Measurements from ENCODE around the gene RAB3GAP1. TPM values are rescaled to one million over a fixed set of nuclear protein-coding genes. Genes with fewer than 3 reads are reported as not detected.
"Not testable (repeated sequence)": the region's sequence is repeated elsewhere in the genome, so short reads cannot be mapped to it uniquely, and the experiment has no call there.

Gene RAB3GAP1
- polyA plus RNA-seq, 1 of the 3 experiments (the other 2 are of a cell fraction), result 10.9 TPM

DNA sequence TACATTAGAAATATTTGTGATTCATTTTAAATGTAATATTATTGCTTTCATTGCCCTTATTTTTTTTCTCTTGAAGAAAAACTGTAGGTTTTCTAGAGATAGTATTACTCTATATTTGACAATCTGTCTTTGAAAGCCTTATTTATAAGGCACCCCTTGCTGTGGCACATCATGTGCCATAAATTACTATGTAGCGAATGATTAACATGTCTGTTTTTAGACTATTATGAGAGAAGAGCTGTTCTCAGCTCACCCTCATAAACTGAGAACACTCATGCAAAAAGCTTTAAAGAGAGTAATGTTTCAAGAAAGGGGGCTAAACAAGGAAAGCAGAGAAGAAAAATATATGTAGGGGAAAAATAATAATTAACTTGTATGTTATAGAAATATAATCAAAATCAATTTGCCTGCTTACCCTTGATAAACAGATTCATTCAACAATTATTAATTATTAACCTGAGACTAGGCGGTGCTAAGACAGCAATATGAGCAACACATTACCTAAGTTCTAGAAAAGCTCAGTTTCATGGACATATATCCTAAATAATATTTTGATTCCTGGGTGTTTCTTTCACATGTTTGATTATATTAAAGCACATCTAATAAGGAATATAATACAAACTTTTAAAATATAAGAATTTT, 69.0 kb downstream of the RAB3GAP1 start (continued):
- TF ChIP-seq, protein P1, sequence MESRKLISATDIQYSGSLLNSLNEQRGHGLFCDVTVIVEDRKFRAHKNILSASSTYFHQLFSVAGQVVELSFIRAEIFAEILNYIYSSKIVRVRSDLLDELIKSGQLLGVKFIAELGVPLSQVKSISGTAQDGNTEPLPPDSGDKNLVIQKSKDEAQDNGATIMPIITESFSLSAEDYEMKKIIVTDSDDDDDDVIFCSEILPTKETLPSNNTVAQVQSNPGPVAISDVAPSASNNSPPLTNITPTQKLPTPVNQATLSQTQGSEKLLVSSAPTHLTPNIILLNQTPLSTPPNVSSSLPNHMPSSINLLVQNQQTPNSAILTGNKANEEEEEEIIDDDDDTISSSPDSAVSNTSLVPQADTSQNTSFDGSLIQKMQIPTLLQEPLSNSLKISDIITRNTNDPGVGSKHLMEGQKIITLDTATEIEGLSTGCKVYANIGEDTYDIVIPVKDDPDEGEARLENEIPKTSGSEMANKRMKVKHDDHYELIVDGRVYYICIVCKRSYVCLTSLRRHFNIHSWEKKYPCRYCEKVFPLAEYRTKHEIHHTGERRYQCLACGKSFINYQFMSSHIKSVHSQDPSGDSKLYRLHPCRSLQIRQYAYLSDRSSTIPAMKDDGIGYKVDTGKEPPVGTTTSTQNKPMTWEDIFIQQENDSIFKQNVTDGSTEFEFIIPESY (IDR thresholded peaks at IDR 0.05; ENCODE audit: borderline replicate concordance, low read depth), result no peak
- no peak for TF ChIP-seq RXRA (IDR thresholded peaks at IDR 0.05; ENCODE audit: borderline replicate concordance, low read depth)

DNA sequence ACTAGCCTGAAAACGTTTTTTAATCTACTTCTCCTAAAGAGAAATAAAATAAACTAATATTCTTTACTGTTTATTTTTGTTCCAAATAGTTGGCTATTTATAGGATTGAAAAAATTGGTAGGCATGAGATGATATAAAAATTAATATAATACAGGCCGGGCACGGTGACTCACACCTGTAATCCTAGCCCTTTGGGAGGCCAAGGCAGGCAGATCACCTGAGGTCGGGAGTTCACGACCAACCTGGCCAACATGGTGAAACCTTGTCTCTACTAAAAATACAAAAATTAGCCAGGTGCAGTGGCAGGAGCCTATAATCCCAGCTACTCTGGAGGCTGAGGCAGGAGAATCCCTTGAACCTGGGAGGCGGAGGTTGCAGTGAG, 69.6 kb downstream of the RAB3GAP1 start:
- not testable (repeated sequence) for H3K4me3 ChIP-seq (ENCODE audit: low read depth in 2 of 2, low read length in 1 of 2); H3K9me2 ChIP-seq; H3K27ac ChIP-seq (ENCODE audit: low read depth in 2 of 2, low read length in 1 of 2)

DNA sequence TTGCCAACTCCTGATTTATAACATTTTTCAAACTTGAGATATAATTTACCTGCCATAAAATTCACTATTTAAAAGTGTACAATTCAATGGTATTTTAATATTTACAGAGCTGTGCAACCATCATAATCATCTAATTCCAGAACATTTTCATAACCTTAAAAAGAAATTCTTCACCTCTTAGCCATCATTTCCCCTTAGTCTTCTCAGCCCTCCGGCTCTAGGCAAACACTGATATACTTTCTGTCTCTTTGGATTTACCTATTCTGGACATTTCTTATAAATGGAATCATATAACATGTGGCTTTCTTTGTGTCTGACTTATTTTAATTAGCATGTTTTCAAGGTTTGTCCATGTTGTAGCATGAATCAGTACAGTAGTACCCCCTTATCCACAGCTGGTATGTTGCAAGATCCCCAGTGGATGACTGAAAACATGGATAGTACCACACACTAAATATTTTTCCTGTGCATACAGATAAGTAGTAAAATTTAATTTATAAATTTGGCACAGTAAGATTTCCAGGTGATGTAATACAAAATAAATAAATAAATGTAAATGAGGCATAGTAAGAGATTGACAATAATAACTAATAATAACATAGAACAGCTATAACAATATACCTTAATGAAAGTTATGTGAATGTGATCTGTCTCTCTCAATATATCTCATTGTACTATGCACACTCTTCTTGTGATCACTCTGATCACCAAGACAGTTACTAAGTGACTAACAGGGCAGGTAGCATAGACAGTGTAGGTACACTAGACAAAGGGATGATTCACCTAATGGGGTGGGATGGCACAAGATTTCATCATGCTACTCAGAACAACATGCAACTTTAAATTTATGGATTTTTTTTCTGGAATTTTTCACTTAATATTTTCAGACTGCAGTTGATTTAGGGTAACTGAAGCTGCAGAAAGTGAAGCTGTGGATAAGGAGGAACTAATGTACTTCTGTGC, 73.1 kb downstream of the RAB3GAP1 start:
- H3K9me3 ChIP-seq, result no peaks in the 10 kb centered on the region
- H3K27ac ChIP-seq (ENCODE audit: low read depth in 2 of 2, low read length in 1 of 2), result no peak overlapping the region
- no peak for DNase-seq
- TF ChIP-seq FOSL2 (IDR thresholded peaks at IDR 0.05; ENCODE audit: borderline replicate concordance, low read depth), result no peak
- TF ChIP-seq EP300 (IDR thresholded peaks at IDR 0.05; ENCODE audit: borderline replicate concordance in 1 of 2, low read depth in 1 of 2, low read length in 1 of 2), result no peak
- TF ChIP-seq, protein P2, sequence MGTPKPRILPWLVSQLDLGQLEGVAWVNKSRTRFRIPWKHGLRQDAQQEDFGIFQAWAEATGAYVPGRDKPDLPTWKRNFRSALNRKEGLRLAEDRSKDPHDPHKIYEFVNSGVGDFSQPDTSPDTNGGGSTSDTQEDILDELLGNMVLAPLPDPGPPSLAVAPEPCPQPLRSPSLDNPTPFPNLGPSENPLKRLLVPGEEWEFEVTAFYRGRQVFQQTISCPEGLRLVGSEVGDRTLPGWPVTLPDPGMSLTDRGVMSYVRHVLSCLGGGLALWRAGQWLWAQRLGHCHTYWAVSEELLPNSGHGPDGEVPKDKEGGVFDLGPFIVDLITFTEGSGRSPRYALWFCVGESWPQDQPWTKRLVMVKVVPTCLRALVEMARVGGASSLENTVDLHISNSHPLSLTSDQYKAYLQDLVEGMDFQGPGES (IDR thresholded peaks at IDR 0.05; ENCODE audit: low read depth, low read length), result no peak
- TF ChIP-seq MXI1 (IDR thresholded peaks at IDR 0.05; ENCODE audit: low read depth, low read length), result no peak
- no peak for TF ChIP-seq RFX5 (IDR thresholded peaks at IDR 0.05; ENCODE audit: low read length)
- TF ChIP-seq, protein P1 (IDR thresholded peaks at IDR 0.05; ENCODE audit: borderline replicate concordance, low read depth), result no peak
- no peak for TF ChIP-seq POLR2AphosphoS5 (IDR thresholded peaks at IDR 0.05; ENCODE audit: low read depth, low read length)
- no peak for TF ChIP-seq RXRA (IDR thresholded peaks at IDR 0.05; ENCODE audit: borderline replicate concordance, low read depth)
- no peak for TF ChIP-seq RCOR1 (IDR thresholded peaks at IDR 0.05; ENCODE audit: low read length)
- no peak for TF ChIP-seq FOXM1 (IDR thresholded peaks at IDR 0.05; ENCODE audit: low read depth)
- TF ChIP-seq TAF1 (IDR thresholded peaks at IDR 0.05; ENCODE audit: borderline replicate concordance, low read depth, low read length), result no peak
- TF ChIP-seq, protein P3, sequence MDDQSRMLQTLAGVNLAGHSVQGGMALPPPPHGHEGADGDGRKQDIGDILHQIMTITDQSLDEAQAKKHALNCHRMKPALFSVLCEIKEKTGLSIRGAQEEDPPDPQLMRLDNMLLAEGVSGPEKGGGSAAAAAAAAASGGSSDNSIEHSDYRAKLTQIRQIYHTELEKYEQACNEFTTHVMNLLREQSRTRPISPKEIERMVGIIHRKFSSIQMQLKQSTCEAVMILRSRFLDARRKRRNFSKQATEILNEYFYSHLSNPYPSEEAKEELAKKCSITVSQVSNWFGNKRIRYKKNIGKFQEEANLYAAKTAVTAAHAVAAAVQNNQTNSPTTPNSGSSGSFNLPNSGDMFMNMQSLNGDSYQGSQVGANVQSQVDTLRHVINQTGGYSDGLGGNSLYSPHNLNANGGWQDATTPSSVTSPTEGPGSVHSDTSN (IDR thresholded peaks at IDR 0.05), result no peak
- H3F3A ChIP-seq (replicated peaks; ENCODE audit: insufficient read depth), result peaks cover 13% of the 10 kb centered on the region
- ChIA-PET CTCF (interaction anchor here (1.4 kb wide), 1 partner anchor 38 kb away, joined by 3 read pairs; no protein-coding TSS in a partner anchor), POLR2A (no interaction called here)
- no peak overlapping the region for H2AFZ ChIP-seq (ENCODE audit: low read depth)
- no peak overlapping the region for H3K4me2 ChIP-seq
- H3K79me2 ChIP-seq (ENCODE audit: insufficient read depth), result no peaks in the 10 kb centered on the region
- H3K9ac ChIP-seq, result no peak overlapping the region
- peaks cover 36 to 66% of the 10 kb centered on the region in 2 experiments for H3K36me3 ChIP-seq (replicated peaks in 1 of 2; ENCODE audit: control insufficient read depth in 1 of 2, insufficient read depth in 2 of 2, low read length in 1 of 2)
- 86% methylated on average over 1 of the region's 1 CpG for WGBS (ENCODE audit: low lambda C conversion rate)
- no peaks in the 10 kb centered on the region for H3K27me3 ChIP-seq (ENCODE audit: insufficient read depth)
- no peaks in the 10 kb centered on the region for H3K4me1 ChIP-seq (ENCODE audit: control insufficient read depth in 1 of 2, insufficient read depth in 2 of 2, low read depth in 1 of 2, low read length in 1 of 2)
- no peak overlapping the region for H3K4me3 ChIP-seq (ENCODE audit: low read depth in 2 of 2, low read length in 1 of 2)
- H4K20me1 ChIP-seq (ENCODE audit: insufficient read depth), result no peaks in the 10 kb centered on the region
- H3K9me2 ChIP-seq, result no peaks in the 10 kb centered on the region

More for the DNA sequence above, 69.6 kb downstream of the RAB3GAP1 start:
- Histone ChIP-seq H3F3A (replicated peaks; ENCODE audit: insufficient read depth) (peaks cover 13% of the 10 kb centered on the region), H3K36me3 (replicated peaks in 1 of 2; ENCODE audit: control insufficient read depth in 1 of 2, insufficient read depth in 2 of 2, low read length in 1 of 2) (peaks cover 28 to 43% of the 10 kb centered on the region in 2 experiments)
- H3K4me2 ChIP-seq; H3K9ac ChIP-seq; H4K20me1 ChIP-seq (ENCODE audit: insufficient read depth); H3K79me2 ChIP-seq (ENCODE audit: insufficient read depth); POLR2A ChIA-PET; CTCF ChIA-PET; H3K9me3 ChIP-seq; H3K27me3 ChIP-seq (ENCODE audit: insufficient read depth); H3K4me1 ChIP-seq (ENCODE audit: control insufficient read depth in 1 of 2, insufficient read depth in 2 of 2, low read depth in 1 of 2, low read length in 1 of 2); H2AFZ ChIP-seq (ENCODE audit: low read depth); DNase-seq: not testable (repeated sequence)
- WGBS (ENCODE audit: low lambda C conversion rate), result 89% methylated on average over 6 of the region's 6 CpGs

Measured in SK-N-SH (cell line).